ENCODE data around the gene USP34.
"Not testable (repeated sequence)": the region's sequence is repeated elsewhere in the genome, so short reads cannot be mapped to it uniquely, and the experiment has no call there.

The USP34 gene

DNA sequence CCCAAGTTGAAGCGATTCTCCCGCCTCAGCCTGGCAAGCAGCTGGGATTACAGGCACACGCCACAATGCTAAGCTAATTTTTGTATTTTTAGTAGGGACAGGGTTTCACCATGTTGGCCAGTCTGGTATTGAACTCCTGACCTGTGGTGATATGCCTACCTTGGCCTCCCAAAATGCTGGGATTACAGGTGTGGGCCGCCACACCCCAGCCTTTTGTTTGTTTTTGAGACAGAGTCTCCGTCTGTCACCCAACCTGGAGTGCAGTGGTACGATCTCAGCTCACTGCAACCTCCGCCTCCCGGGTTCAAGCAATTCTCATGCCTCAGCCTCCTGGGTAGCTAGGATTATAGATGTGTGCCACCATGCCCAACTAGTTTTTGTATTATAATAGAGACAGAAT is 15.9 kb downstream of the USP34 start:
- H3K9ac ChIP-seq (ENCODE audit: low read depth, low read length); H3K36me3 ChIP-seq (ENCODE audit: control insufficient read depth, insufficient read depth, low read length); H3K4me3 ChIP-seq (ENCODE audit: low read depth, low read length); H3K4me1 ChIP-seq (ENCODE audit: control insufficient read depth, insufficient read depth, low read length); H3K9me3 ChIP-seq (ENCODE audit: control insufficient read depth, insufficient read depth, low read length); H3K27me3 ChIP-seq (ENCODE audit: control insufficient read depth, insufficient read depth, low read length): not testable (repeated sequence)

GRCh38 chr2:61454383-61454782 is 16.5 kb downstream of the USP34 start:
- no peak overlapping the region for H3K9ac ChIP-seq (ENCODE audit: low read depth, low read length)
- no peaks in the 10 kb centered on the region for H3K36me3 ChIP-seq (ENCODE audit: control insufficient read depth, insufficient read depth, low read length)
- no peak overlapping the region for H3K4me3 ChIP-seq (ENCODE audit: low read depth, low read length)
- no peaks in the 10 kb centered on the region for H3K4me1 ChIP-seq (ENCODE audit: control insufficient read depth, insufficient read depth, low read length)
- H3K27me3 ChIP-seq (ENCODE audit: control insufficient read depth, insufficient read depth, low read length): no peaks in the 10 kb centered on the region
- no peaks in the 10 kb centered on the region for H3K9me3 ChIP-seq (ENCODE audit: control insufficient read depth, insufficient read depth, low read length)

DNA sequence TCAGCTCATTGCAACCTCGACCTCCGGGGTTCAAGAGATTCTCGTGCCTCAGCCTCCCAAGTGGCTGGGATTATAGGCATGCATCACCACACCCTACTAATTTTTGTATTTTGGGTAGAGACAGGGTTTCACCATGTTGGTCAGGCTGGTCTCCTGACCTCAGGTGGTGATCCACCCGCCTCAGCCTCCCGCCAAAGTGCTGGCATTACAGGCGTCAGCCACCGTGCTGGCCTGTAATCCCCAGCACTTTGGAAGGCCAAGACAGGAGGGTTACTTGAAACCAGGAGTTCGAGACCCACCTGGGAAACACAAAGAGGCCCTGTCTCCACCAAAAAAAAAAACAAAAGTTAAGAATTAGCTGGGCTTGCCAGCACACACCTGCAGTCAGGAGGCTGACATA is 18.5 kb downstream of the USP34 start:
- Histone ChIP-seq H3K9ac (ENCODE audit: low read depth, low read length) (no peak overlapping the region), H3K27me3 (ENCODE audit: control insufficient read depth, insufficient read depth, low read length) (no peaks in the 10 kb centered on the region), H3K4me1 (ENCODE audit: control insufficient read depth, insufficient read depth, low read length) (no peaks in the 10 kb centered on the region), H3K4me3 (ENCODE audit: low read depth, low read length) (no peak overlapping the region), H3K36me3 (ENCODE audit: control insufficient read depth, insufficient read depth, low read length) (no peaks in the 10 kb centered on the region), H3K9me3 (ENCODE audit: control insufficient read depth, insufficient read depth, low read length) (no peaks in the 10 kb centered on the region)

DNA sequence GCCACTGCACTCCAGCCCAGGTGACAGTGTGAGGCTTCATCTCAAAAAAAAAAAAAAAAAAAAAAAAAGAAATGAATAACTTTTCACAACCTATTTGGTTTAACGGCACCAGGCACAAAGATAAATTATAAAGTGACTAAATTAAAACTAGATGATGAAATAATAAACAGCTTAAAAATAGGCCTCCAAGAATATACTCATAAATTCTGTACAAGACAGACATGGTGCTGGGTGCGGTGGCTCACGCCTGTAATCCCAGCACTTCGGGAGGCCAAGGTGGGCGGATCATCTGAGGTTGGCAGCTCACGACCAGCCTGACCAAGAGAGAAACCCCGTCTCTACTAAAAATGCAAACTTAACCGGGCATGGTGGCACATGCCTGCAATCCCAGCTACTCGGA is 19.7 kb downstream of the USP34 start:
- no peaks in the 10 kb centered on the region for H3K36me3 ChIP-seq (ENCODE audit: control insufficient read depth, insufficient read depth, low read length)
- no peak overlapping the region for H3K9ac ChIP-seq (ENCODE audit: low read depth, low read length)
- no peaks in the 10 kb centered on the region for H3K4me1 ChIP-seq (ENCODE audit: control insufficient read depth, insufficient read depth, low read length)
- no peaks in the 10 kb centered on the region for H3K27me3 ChIP-seq (ENCODE audit: control insufficient read depth, insufficient read depth, low read length)
- H3K4me3 ChIP-seq (ENCODE audit: low read depth, low read length): no peak overlapping the region
- H3K9me3 ChIP-seq (ENCODE audit: control insufficient read depth, insufficient read depth, low read length): no peaks in the 10 kb centered on the region

- H3K36me3 ChIP-seq (ENCODE audit: control insufficient read depth, insufficient read depth, low read length): no peaks in the 10 kb centered on the region
- no peaks in the 10 kb centered on the region for H3K4me1 ChIP-seq (ENCODE audit: control insufficient read depth, insufficient read depth, low read length)
- H3K4me3 ChIP-seq (ENCODE audit: low read depth, low read length): no peak overlapping the region
- H3K9ac ChIP-seq (ENCODE audit: low read depth, low read length): no peak overlapping the region
- no peaks in the 10 kb centered on the region for H3K9me3 ChIP-seq (ENCODE audit: control insufficient read depth, insufficient read depth, low read length)
- H3K27me3 ChIP-seq (ENCODE audit: control insufficient read depth, insufficient read depth, low read length): no peaks in the 10 kb centered on the region
These were observed 20.7 kb downstream of the USP34 start for GRCh38 chr2:61450144-61450543.

- H3K27me3 ChIP-seq (ENCODE audit: control insufficient read depth, insufficient read depth, low read length): no peaks in the 10 kb centered on the region
- H3K9ac ChIP-seq (ENCODE audit: low read depth, low read length): no peak overlapping the region
- H3K36me3 ChIP-seq (ENCODE audit: control insufficient read depth, insufficient read depth, low read length): no peaks in the 10 kb centered on the region
- H3K4me1 ChIP-seq (ENCODE audit: control insufficient read depth, insufficient read depth, low read length): no peaks in the 10 kb centered on the region
- no peaks in the 10 kb centered on the region for H3K9me3 ChIP-seq (ENCODE audit: control insufficient read depth, insufficient read depth, low read length)
- no peak overlapping the region for H3K4me3 ChIP-seq (ENCODE audit: low read depth, low read length)
These were observed 22.7 kb downstream of the USP34 start for GRCh38 chr2:61448229-61448628.

GRCh38 chr2:61446971-61447370 is 23.9 kb downstream of the USP34 start:
- not testable (repeated sequence) for H3K4me1 ChIP-seq (ENCODE audit: control insufficient read depth, insufficient read depth, low read length); H3K36me3 ChIP-seq (ENCODE audit: control insufficient read depth, insufficient read depth, low read length)

GRCh38 chr2:61443342-61444041 is 27.4 kb downstream of the USP34 start:
- Histone ChIP-seq H3K4me1 (ENCODE audit: control insufficient read depth, insufficient read depth, low read length) (no peaks in the 10 kb centered on the region), H3K4me3 (ENCODE audit: low read depth, low read length) (no peak overlapping the region)

More at GRCh38 chr2:61446971-61447370, 23.9 kb downstream of the USP34 start:
- H3K9me3 ChIP-seq (ENCODE audit: control insufficient read depth, insufficient read depth, low read length); H3K4me3 ChIP-seq (ENCODE audit: low read depth, low read length); H3K9ac ChIP-seq (ENCODE audit: low read depth, low read length); H3K27me3 ChIP-seq (ENCODE audit: control insufficient read depth, insufficient read depth, low read length): not testable (repeated sequence)

DNA sequence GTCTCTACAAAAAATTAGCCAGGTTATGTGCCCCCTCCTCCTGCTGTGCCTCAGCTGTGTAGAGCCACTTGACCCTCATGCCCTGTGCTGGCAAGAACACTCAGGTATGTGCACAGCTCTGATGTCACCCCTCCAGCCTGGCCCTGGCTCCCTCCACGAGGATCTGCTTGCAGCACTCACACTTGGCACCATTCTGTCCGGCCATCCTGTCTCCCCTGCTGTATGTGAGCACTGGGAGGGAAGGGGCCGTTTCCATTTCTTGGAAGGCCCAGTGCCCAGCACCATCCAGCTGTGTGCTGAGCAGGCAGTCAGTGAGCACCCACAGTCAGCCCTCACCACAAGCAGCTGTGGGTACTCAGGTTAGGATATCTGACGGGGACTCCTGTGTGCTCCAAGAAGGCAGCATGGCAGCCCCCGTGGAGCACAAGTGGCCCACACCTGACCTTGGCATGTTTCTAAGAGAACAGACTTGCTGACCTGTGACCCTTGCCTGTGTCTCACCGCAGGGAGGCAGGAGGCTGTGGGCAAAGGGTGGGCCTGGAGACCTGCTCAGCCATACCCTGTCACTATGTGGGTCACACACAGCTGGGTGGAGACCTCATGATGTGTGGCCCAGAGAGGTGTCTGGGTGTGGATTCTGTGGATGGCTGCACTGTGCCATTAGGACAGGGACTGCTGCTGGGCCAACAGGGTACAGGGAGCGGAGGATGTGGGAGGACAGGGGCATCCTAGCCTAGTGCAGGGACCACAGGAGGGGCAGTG is 31.5 kb downstream of the USP34 start:
- H3K36me3 ChIP-seq (ENCODE audit: control insufficient read depth, insufficient read depth, low read length): no peaks in the 10 kb centered on the region
- no peaks in the 10 kb centered on the region for H3K4me1 ChIP-seq (ENCODE audit: control insufficient read depth, insufficient read depth, low read length)
- no peaks in the 10 kb centered on the region for H3K9me3 ChIP-seq (ENCODE audit: control insufficient read depth, insufficient read depth, low read length)
- no peaks in the 10 kb centered on the region for H3K27me3 ChIP-seq (ENCODE audit: control insufficient read depth, insufficient read depth, low read length)
- H3K4me3 ChIP-seq (ENCODE audit: low read depth, low read length): no peak overlapping the region
- H3K9ac ChIP-seq (ENCODE audit: low read depth, low read length): no peak overlapping the region

More at GRCh38 chr2:61443342-61444041, 27.4 kb downstream of the USP34 start:
- no peak overlapping the region for H3K9ac ChIP-seq (ENCODE audit: low read depth, low read length)
- no peaks in the 10 kb centered on the region for H3K36me3 ChIP-seq (ENCODE audit: control insufficient read depth, insufficient read depth, low read length)
- H3K27me3 ChIP-seq (ENCODE audit: control insufficient read depth, insufficient read depth, low read length): no peaks in the 10 kb centered on the region
- no peaks in the 10 kb centered on the region for H3K9me3 ChIP-seq (ENCODE audit: control insufficient read depth, insufficient read depth, low read length)

- no peaks in the 10 kb centered on the region for H3K36me3 ChIP-seq (ENCODE audit: control insufficient read depth, insufficient read depth, low read length)
- H3K4me3 ChIP-seq (ENCODE audit: low read depth, low read length): no peak overlapping the region
- no peaks in the 10 kb centered on the region for H3K4me1 ChIP-seq (ENCODE audit: control insufficient read depth, insufficient read depth, low read length)
- no peaks in the 10 kb centered on the region for H3K27me3 ChIP-seq (ENCODE audit: control insufficient read depth, insufficient read depth, low read length)
- H3K9ac ChIP-seq (ENCODE audit: low read depth, low read length): no peak overlapping the region
- H3K9me3 ChIP-seq (ENCODE audit: control insufficient read depth, insufficient read depth, low read length): no peaks in the 10 kb centered on the region
These were observed 32.2 kb downstream of the USP34 start for GRCh38 chr2:61438670-61439069.

- H3K36me3 ChIP-seq (ENCODE audit: control insufficient read depth, insufficient read depth, low read length): no peaks in the 10 kb centered on the region
- H3K4me3 ChIP-seq (ENCODE audit: low read depth, low read length): no peak overlapping the region
- H3K27me3 ChIP-seq (ENCODE audit: control insufficient read depth, insufficient read depth, low read length): no peaks in the 10 kb centered on the region
- H3K9me3 ChIP-seq (ENCODE audit: control insufficient read depth, insufficient read depth, low read length): no peaks in the 10 kb centered on the region
- no peak overlapping the region for H3K9ac ChIP-seq (ENCODE audit: low read depth, low read length)
- no peaks in the 10 kb centered on the region for H3K4me1 ChIP-seq (ENCODE audit: control insufficient read depth, insufficient read depth, low read length)
These were observed 33.7 kb downstream of the USP34 start for GRCh38 chr2:61437170-61437569.

DNA sequence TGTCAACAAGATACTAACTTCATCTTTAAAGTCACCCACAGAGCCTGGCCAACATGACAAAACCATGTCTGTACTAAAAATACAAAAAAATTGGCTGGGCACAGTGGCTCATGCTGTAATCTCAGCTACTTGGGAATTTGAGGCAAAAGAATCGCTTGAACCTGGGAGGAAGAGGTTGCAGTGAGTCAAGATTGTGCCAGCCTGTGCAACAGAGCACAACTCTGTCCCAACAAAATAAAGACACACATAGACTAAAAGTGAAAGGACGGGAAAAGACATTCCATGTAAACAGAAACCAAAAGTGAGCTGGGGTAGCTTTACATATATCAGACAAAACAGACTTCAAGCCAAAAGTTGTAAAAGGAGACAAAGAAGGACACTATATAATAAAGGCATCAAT is 34.8 kb downstream of the USP34 start:
- no peaks in the 10 kb centered on the region for H3K4me1 ChIP-seq (ENCODE audit: control insufficient read depth, insufficient read depth, low read length)
- no peaks in the 10 kb centered on the region for H3K36me3 ChIP-seq (ENCODE audit: control insufficient read depth, insufficient read depth, low read length)
- H3K4me3 ChIP-seq (ENCODE audit: low read depth, low read length): no peak overlapping the region
- no peak overlapping the region for H3K9ac ChIP-seq (ENCODE audit: low read depth, low read length)
- no peaks in the 10 kb centered on the region for H3K9me3 ChIP-seq (ENCODE audit: control insufficient read depth, insufficient read depth, low read length)
- H3K27me3 ChIP-seq (ENCODE audit: control insufficient read depth, insufficient read depth, low read length): no peaks in the 10 kb centered on the region
